Frontal cortex (tissue), 4 donors: ENCODE results near the gene RPS6KC1. TPM values are rescaled to one million over a fixed set of nuclear protein-coding genes. Genes with fewer than 3 reads are reported as not detected.
"Not testable (repeated sequence)": the region's sequence is repeated elsewhere in the genome, so short reads cannot be mapped to it uniquely, and the experiment has no call there.

ENCODE experiments used
- DNase-seq, 2 donors: peaks; one replicate each; pipeline ENCODE4 v3.0.0; 2012; ENCODE audit warnings: low spot score in 2 of 2
- FAIRE-seq: peaks from 2 replicates; lab custom pipeline; 2012; peaks lifted over from hg19 to GRCh38; lab: Jason Lieb, UNC
- total RNA-seq: library from RNA; depleted of rRNA; stranded (reverse); fragments of >200 nt; gene quantifications from one replicate; pipeline ENCODE4 v1.2.3, GENCODE V29; 2014
- donor health status: control.
- donor health status: control.
- donor health status: control.

RPS6KC1 gene, protein sequence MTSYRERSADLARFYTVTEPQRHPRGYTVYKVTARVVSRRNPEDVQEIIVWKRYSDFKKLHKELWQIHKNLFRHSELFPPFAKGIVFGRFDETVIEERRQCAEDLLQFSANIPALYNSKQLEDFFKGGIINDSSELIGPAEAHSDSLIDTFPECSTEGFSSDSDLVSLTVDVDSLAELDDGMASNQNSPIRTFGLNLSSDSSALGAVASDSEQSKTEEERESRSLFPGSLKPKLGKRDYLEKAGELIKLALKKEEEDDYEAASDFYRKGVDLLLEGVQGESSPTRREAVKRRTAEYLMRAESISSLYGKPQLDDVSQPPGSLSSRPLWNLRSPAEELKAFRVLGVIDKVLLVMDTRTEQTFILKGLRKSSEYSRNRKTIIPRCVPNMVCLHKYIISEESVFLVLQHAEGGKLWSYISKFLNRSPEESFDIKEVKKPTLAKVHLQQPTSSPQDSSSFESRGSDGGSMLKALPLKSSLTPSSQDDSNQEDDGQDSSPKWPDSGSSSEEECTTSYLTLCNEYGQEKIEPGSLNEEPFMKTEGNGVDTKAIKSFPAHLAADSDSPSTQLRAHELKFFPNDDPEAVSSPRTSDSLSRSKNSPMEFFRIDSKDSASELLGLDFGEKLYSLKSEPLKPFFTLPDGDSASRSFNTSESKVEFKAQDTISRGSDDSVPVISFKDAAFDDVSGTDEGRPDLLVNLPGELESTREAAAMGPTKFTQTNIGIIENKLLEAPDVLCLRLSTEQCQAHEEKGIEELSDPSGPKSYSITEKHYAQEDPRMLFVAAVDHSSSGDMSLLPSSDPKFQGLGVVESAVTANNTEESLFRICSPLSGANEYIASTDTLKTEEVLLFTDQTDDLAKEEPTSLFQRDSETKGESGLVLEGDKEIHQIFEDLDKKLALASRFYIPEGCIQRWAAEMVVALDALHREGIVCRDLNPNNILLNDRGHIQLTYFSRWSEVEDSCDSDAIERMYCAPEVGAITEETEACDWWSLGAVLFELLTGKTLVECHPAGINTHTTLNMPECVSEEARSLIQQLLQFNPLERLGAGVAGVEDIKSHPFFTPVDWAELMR
- 79.5 TPM for total RNA-seq

DNA sequence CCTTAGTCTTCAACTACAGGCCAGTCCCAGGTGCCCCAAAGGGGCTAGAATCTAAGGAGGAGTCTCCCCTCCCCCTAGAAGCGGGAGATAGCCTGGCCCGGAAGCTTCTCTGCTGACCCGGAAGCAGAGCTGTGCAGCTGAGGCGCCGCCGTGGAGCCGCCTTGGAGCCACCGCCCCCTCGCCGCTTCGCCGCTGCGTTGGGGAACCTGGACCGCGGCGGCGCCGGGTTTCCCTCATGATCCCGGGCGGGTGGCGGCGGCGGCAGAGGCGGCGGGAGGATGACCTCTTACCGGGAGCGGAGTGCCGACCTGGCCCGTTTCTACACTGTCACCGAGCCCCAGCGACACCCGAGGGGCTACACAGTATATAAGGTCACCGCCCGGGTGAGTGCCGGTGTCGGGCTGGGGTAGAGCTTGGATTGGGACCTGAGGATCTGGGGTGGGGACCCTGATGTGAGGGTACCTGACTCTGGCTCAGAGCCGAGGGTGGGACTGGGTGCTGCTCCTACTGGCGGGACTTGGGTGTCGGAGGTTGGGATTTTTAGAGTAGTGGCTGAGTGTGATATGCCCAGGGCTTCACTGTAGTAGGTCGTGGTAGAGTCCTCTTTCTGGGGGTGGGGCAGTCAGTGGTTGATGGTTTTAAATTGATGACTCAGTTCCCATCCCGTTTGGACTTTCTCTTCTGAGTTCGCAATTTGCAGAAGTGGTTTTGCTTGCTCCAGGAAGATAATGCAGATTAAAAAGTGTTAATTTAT lies at the start of gene RPS6KC1:
RPS6KC1 (plus strand) TSS at position 115 of the 754 bp plus-strand sequence; CDS start at position 279, 164 bp downstream.
- DNase-seq (peak; percentile 79 to 86), FAIRE-seq (no peak)

DNA sequence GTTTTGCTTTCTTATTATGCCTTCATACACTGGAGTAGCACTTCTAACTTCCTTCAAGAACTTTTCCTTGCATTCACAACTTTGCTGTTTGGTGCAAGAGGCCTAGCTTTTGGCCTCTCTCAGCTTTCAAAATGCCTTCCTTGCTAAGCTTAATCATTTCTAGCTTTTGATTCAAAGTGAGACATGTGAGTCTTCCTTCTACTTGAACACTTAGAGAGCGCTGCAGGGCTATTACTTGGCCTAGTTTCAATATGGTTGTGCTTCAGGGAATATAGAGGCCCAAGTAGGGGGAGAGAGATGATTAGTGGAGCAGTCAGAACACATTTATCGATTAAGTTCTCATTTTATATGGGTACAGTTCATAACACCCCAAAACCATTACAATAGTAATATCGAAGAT lies 47.8 kb upstream of the RPS6KC1 start:
- no peak for FAIRE-seq
- no peak for DNase-seq

DNA sequence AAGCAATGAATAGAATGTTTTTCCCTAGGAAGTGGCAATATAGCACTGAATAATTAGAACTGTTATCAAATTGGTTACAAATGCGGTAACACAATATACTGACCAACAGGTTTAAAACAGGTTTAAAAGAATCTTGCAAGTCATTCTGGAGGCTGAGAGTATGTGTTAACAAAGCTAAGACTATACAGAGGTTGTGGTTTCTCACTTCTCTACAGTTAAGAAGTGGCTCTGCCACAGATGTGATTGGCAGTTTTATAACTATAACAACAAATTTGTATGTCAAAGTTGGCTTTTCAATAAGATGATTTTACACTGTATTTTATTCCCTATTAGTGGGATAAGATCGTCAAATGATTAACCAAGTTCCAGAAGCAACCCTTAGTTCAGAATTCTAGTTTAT lies 42.5 kb upstream of the RPS6KC1 start:
- DNase-seq (no peak), FAIRE-seq (no peak)

DNA sequence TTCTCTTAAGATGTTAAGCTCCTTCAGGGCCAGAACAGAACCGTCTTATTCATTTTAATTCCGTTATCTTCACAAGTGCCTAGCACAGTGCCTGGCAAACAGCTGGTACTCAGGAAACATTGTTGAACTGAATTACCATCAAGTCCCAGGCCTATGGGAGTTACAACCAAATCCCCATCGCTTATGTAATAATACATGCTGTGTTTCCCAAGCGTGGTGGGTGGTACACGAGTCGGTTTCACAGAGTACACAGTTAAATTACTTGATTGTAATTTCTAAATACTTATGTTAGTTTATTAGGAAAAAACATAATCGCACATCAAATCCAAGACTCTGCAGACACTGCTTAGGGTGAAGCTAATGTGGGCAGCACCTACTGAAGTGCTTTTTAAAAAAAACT lies 36.4 kb upstream of the RPS6KC1 start:
- no peak for DNase-seq
- FAIRE-seq = no peak

DNA sequence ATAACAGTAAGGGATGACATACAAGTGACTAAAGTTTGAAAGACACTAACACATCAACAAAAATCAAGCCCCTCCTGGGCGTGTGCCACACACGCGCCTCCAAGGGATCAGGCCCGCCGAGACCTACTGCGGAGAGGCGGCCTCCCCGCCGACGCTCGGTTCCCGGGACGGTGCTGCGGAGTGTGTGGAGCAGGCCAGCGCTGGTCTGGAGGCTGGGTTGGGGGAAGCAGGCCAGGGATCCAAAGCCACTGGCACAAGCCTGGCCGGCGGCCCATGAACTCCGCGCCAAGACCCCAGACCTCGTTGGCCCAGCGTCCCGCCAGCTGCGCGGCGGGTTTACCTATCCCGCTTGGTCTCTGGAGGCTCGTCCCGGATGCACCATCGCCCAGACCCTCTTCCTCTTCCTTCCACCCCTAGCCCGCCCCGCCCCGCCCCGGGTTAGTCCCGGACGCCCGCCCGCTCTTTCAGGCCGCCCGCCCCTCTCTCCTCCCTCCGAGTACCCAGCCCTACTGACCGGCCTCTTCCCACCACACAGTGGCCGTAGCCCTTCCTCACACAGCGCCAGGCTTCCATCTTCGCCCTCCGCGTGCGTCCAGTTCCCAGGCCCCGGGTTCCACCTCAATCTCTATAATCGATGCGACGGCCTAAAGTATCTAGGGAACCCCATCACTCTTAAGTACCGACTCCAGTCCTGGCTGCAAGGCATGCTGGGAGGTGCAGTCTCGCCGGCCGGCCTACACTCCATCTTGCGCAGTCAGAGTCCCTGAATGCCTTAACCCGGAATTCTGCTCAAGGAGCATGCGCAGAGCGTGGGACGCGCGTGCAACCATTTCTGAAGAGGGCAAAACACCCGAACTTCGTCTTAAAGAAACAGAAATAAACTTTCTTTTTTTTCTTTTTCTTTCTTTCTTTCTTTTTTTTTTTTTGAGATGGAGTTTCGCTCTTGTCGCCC lies 35.7 kb upstream of the RPS6KC1 start, which contains the start of gene ANGEL2:
ANGEL2 (minus strand) TSS at position 769 of the 952 bp plus-strand sequence; CDS start at position 573, 196 bp downstream.
- DNase-seq = peak; percentile 79 to 84
- no peak for FAIRE-seq

DNA sequence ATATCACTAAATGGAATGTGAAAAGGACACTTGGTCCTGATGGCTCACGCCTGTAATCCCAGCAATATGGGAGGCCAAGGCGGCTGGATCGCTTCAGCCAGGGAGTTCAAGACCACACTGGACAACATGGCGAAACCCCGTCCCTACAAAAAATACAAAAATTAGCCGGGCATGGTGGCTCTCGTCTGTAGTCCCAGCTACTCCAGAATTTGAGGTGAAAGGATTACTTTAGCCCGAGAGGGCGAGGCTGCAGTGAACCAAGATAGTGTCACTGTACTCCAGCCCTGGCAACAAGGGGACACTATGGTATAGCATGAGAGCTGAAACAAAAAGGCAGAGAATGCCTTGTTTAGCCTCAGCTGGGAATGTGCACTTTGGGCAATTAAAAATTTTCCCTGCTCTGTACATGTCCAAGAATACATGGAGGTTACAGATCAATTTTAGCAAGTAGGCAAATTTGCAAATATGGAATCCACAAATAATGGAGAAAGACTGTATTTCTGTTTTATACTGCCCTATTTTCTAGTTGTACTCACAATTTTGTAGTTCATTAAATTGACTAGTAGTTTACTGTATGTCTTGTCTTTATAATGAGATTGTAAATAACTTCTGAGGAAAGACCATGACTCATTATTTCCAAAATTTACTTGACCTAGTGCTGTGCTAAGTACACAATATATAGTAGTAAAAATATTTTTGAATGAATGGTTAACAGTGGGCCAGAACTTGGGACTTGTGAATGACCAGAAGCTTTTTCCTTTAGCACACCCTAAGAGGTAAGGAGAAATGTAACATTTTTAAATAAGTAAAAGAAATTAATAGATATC lies 33.4 kb upstream of the RPS6KC1 start:
- FAIRE-seq = no peak
- no peak for DNase-seq

DNA sequence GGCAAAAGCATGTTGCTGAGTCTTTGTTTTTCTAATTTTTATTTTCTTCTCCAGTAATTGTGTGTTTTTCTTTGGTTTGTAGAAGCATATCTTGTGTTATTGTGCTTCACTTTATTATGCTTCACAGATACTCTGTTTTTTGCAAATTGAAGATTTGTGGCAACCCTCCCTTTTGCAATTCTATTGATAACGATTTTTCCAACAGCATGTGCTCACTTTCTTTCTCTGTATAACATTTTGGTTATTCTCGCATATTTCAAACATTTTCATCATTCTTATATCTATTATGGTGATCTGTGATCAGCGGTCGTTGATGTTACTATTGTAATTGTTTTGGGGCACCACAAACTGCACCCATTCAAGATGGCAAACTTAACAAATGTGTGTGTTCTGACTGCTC lies 31.6 kb upstream of the RPS6KC1 start:
- FAIRE-seq (no peak), DNase-seq (no peak)

DNA sequence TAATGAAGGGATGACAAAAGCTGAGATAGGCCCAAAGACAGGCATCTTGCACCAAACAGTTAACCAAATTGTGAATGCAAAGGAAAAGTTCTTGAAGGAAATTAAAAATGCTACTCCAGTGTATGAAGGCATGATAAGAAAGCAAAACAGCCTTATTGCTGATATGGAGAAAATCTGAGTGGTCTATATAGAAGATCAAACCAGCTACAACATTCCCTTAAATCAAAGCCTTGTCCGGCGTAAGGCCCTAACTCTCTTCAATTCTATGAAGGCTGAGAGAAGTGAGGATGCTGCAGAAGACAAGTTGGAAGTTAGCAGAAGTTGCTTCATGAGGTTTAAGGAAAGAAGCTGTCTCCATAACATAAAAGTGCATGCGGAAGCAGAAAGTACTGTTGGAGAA lies 31.0 kb upstream of the RPS6KC1 start:
- no peak for FAIRE-seq

DNA sequence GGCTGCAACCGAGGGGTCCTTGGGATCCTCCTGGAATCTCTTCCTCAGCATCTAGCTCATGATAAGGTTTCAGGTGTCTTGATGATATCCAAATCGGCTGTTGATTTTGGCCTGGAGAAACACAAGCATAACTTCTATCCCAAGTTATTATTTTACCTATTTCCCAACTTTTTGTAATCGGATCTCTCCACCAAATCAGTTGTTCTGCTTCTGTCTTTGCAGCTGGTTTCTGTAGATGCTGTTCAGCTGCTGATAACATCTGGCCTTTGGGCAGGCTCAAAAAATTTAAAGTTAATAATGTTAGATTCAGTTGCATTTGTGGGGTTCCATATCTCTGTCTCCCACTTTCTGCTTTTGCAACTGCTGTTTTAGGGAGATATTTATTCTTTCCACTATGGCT lies 24.0 kb upstream of the RPS6KC1 start:
- FAIRE-seq, DNase-seq: not testable (repeated sequence)

More for the DNA sequence above, 31.0 kb upstream of the RPS6KC1 start:
- DNase-seq = no peak

DNA sequence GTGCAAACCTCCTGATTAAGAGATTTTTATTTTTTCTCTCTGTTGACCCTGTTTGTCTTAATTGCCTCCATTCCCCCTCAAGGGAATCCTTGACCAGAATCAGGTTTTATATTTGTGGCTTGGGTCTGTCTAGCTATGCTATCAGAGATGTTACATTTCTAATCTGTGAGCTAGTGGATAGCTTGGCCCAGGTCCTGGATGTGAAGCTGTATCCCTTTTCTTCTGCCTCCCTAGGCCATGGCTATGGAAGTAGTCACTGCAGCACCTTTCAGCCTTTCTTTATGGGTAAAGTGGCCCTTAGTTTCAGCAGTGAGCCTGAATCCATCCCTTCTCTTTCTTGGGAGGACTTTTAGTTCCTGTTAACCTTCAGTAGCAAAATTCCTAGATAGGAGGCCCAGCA lies 18.4 kb upstream of the RPS6KC1 start:
- FAIRE-seq (no peak), DNase-seq (no peak)

DNA sequence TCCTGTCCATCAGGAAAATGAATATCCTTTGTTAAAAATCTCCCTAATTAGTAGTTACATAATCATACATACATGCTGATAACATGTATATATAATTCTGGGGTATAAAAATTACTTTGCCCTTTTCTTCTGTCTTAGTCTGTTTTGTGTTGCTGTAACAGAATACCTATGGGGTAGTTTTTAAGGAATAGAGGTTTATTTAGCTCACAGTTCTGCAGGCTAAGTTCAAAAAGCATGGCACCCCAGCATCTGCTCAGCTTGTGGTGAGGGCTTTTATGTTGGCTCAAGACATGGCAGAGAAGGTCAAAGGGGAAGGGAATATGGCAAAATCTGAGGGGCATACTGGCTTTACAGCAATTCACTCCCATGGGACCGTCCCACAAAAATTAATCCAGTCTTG lies 16.3 kb upstream of the RPS6KC1 start:
- no peak for FAIRE-seq

DNA sequence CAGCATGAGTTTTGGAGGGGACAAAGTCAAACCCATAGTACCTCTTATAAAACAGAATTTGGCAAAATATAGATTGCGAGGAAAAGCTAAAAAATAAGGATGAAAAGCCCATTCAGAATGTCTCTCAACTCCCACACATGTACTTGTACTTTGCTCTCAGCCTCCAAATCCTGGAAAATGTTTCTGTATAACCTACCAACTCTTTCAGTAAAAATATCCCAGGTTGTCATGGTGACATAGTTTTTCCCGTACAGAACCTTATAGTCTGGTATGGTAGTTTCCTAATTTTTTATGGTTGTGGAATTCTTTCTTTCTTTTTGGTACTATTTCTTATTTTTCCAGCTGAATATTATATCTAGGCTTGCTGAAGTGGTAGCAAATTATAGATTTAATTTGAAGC lies 15.5 kb upstream of the RPS6KC1 start:
- FAIRE-seq (no peak), DNase-seq (no peak)

More for the DNA sequence above, 16.3 kb upstream of the RPS6KC1 start:
- no peak for DNase-seq

DNA sequence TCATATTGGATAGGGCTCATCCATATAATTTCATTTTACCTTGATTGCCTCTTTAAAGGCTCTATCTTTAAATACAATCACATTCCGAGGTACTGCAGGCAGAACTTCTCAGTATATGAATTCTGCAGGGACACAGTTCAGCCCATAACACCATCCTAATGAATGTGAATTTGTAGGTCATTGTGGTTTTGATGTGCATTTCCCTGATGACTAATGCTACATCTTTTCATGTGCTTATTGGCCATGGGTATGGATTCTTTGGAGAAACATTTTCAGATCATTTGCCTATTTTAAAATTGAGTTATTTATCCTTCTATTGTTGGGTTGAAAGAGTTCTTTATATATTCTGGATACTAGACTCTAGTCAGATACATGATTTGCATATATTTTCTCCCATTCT lies 9.6 kb upstream of the RPS6KC1 start:
- FAIRE-seq = no peak
- DNase-seq = no peak

DNA sequence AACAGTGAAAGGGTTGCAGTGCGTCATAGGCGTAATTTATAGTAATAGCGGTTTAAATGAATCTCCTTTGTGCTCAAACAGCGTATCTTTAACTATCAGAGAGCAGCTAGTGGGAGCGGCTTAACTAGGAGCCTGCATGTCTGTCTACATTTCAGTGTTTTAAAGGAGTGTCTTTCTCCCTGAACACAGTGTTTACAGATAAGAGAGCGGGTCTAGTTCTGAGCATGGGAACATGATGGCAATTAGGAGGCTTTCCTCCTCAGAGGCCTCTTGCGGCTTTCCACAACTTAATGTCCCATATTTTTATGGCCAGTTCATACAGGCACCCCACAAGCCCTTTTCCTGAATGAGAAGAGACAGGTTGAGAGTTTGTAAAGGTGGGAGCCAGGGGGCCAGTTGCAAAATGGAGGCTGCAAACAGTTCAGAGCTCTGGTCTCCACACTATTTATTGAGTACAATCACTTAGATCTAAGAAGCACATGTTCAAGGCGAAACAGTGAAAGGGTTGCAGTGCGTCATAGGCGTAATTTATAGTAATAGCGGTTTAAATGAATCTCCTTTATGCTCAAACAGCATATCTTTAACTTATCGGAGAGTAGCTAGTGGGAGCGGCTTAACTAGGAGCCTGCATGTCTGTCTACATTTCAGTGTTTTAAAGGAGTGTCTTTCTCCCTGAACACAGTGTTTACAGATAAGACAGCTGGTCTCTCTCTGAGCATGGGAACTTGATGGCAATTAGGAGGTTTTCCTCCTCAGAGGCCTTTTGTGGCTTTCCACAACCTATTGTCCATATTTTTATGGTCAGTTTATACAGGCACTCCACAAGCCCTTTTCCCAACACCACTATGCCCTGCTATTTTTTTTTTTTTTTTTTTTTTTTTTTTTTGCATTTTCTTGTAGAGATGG lies 5.5 kb upstream of the RPS6KC1 start:
- FAIRE-seq, DNase-seq: not testable (repeated sequence)

DNA sequence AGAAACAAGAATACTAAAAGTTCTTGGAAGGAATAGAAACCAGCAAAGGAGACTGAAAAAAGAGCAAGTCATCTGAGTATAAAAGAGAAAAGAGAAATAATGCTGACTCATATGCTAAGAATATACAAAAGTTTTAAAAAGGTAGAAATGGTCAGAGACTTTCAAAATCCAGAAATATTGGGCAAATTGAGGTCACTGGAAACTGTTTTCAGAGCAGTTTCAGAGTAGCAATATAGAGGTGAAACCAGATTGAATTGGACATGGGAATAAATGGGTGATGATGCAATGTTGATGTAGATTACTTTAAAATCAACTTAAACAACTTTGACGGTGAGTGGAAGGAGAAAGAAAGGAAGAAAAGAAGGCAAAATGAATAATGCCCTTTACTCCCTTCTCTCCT lies 1.8 kb upstream of the RPS6KC1 start:
- FAIRE-seq = no peak

DNA sequence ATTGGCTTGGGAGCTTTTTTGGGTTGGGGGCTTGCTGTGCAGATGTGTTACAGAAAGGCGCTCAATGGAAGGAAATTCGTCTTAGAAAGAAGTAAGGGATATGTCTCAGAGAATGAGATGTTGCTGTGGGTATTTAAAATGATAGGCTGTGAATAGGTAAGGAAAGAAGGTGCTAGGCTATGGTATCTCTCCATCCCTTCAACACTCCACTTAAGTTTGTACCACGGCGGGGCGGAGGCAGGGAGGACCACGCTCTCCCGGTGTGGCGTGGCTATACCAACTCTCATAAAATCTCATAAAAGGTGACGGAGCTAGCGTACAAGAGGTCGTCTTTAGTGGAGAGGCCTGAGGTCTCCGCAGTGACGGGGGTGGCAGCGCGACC lies 305 bp upstream of the RPS6KC1 start:
- FAIRE-seq = no peak
- peak in 1 of 2 donors; percentile 22 for DNase-seq

More for the DNA sequence above, 1.8 kb upstream of the RPS6KC1 start:
- DNase-seq = no peak

DNA sequence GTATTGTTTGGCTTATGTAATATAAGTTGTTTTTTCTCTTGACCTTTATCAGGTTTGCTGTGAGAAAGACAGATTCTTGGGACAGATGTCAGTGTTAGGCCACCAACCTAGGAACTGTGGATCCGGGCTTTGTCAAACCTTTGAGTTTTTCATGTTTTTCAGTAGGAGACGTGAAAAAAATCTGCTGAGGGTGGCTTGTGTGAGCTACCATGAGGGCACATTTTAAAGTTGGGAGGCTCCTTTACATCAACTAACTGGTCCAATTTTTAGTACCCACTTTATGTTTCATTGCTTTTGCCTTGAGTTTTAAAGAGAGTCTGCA lies 801 bp downstream of the RPS6KC1 start:
- no peak for FAIRE-seq
- no peak for DNase-seq
